Skeletal muscle satellite cell (primary cell): ENCODE measurements around the gene EZH1. TPM values are rescaled to one million over a fixed set of nuclear protein-coding genes. Genes with fewer than 3 reads are reported as not detected.

Experiments
- H3K27me3 ChIP-seq: 2 replicates; pipeline ENCODE4 v1.7.0; 2013; ENCODE audit warnings: low read length; ENCODE audit not compliant: control insufficient read depth, insufficient read depth
- H3K36me3 ChIP-seq: 2 replicates; pipeline ENCODE4 v1.7.0; 2013; ENCODE audit warnings: mild to moderate bottlenecking, control low read depth, low read length; ENCODE audit not compliant: insufficient read depth
- H3K4me1 ChIP-seq: 2 replicates; pipeline ENCODE4 v1.7.0; 2013; ENCODE audit warnings: low read length; ENCODE audit not compliant: control insufficient read depth, insufficient read depth
- H3K4me2 ChIP-seq: 2 replicates; pipeline ENCODE4 v1.7.0; 2013; ENCODE audit warnings: mild to moderate bottlenecking, low read length
- H3K4me3 ChIP-seq: 2 replicates; pipeline ENCODE4 v1.7.0; 2013; ENCODE audit warnings: low read length
- H3K9ac ChIP-seq: 2 replicates; pipeline ENCODE4 v1.7.0; 2013; ENCODE audit warnings: mild to moderate bottlenecking, low read depth, low read length, moderate library complexity
- H3K9me3 ChIP-seq: replicated peaks from 2 replicates; pipeline ENCODE4 v1.7.0; 2013; ENCODE audit warnings: mild to moderate bottlenecking, control low read depth, low read length
- small RNA-seq: library from RNA; depleted of rRNA; stranded (forward); fragments of <200 nt; gene quantifications from one replicate; pipeline ENCODE3, GENCODE V24; 2012

The EZH1 gene

DNA sequence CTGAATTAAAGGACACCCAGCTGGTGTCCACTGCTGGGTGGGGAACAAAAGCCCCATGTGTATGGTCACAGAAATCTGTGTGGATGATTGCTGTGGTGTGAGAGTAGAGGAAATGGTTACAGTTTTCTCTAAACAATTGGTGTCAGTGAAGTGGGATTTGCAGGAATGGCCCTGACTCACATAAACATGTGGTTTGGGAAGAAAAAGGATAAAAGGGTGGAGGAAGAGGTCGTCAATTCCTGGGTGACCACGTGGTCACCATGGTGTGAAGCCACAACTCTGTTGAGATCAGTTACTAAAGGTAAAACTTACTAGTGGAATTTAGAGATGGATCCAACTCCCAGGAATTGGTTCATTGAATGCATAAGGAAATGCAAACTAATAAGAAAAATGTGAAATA is 89.3 kb downstream of the EZH1 start:
- H3K4me3 ChIP-seq: no peak overlapping the region
- H3K4me2 ChIP-seq: no peak overlapping the region
- no peaks in the 10 kb centered on the region for H3K9me3 ChIP-seq
- H3K9ac ChIP-seq: no peak overlapping the region
- H3K4me1 ChIP-seq: peaks cover 13% of the 10 kb centered on the region
- H3K36me3 ChIP-seq: no peaks in the 10 kb centered on the region
- no peaks in the 10 kb centered on the region for H3K27me3 ChIP-seq

- H3K27me3 ChIP-seq: peaks cover 2% of the 10 kb centered on the region
- no peaks in the 10 kb centered on the region for H3K36me3 ChIP-seq
- no peaks in the 10 kb centered on the region for H3K9me3 ChIP-seq
- peaks cover 4% of the 10 kb centered on the region for H3K4me1 ChIP-seq
- peak overlapping the region; percentile 51 for H3K4me3 ChIP-seq
- H3K9ac ChIP-seq: peak overlapping the region; percentile 64
- H3K4me2 ChIP-seq: peak overlapping the region; percentile 70
Measured at GRCh38 chr17:42653179-42654124, 91.4 kb downstream of the EZH1 start.

GRCh38 chr17:42651392-42651791 is 93.4 kb downstream of the EZH1 start:
- Histone ChIP-seq H3K9me3 (no peaks in the 10 kb centered on the region), H3K4me2 (no peak overlapping the region), H3K36me3 (no peaks in the 10 kb centered on the region), H3K9ac (no peak overlapping the region), H3K4me3 (no peak overlapping the region), H3K4me1 (peaks cover 4% of the 10 kb centered on the region), H3K27me3 (peaks cover 12% of the 10 kb centered on the region)

Small RNAs within 50 kb of the gene (small RNA-seq; reads per million reads assigned to genes)
- not detected for gene HMGN2P15
- gene MIR6780A: not detected
